ENCODE data around the gene C22orf39.

C22orf39 gene

DNA sequence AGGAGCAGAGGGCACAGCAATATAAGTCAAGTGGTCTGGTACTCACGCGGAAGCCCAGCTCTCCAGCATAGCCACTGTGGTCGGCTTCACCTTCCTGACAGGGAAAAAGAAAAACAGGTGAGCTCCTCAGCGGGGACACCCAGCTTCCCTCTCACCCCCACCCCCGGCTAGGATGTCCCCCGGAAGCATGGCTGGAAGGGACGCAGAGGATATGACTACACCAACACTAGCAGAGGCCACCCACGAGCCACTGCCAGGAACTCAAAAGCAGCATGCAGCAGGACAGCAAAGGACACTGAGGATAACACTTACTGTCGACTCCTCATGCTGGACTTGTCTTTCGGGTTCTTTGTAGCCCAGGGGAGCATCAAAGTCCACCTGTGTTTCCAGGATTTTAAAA lies 9.0 kb upstream of the C22orf39 start:
- DNase-seq (ENCODE audit: low spot score): no peak
- in situ Hi-C loops (cut with MboI; ENCODE audit: low pct_unique_long_range_greater_than_20kb, low sequenced_read_pairs, unreplicated experiment): no loop called here
- TF ChIP-seq, protein P1, sequence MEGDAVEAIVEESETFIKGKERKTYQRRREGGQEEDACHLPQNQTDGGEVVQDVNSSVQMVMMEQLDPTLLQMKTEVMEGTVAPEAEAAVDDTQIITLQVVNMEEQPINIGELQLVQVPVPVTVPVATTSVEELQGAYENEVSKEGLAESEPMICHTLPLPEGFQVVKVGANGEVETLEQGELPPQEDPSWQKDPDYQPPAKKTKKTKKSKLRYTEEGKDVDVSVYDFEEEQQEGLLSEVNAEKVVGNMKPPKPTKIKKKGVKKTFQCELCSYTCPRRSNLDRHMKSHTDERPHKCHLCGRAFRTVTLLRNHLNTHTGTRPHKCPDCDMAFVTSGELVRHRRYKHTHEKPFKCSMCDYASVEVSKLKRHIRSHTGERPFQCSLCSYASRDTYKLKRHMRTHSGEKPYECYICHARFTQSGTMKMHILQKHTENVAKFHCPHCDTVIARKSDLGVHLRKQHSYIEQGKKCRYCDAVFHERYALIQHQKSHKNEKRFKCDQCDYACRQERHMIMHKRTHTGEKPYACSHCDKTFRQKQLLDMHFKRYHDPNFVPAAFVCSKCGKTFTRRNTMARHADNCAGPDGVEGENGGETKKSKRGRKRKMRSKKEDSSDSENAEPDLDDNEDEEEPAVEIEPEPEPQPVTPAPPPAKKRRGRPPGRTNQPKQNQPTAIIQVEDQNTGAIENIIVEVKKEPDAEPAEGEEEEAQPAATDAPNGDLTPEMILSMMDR (IDR thresholded peaks at IDR 0.05; ENCODE audit: extremely low read depth, insufficient read depth, missing control alignments): no peak

DNA sequence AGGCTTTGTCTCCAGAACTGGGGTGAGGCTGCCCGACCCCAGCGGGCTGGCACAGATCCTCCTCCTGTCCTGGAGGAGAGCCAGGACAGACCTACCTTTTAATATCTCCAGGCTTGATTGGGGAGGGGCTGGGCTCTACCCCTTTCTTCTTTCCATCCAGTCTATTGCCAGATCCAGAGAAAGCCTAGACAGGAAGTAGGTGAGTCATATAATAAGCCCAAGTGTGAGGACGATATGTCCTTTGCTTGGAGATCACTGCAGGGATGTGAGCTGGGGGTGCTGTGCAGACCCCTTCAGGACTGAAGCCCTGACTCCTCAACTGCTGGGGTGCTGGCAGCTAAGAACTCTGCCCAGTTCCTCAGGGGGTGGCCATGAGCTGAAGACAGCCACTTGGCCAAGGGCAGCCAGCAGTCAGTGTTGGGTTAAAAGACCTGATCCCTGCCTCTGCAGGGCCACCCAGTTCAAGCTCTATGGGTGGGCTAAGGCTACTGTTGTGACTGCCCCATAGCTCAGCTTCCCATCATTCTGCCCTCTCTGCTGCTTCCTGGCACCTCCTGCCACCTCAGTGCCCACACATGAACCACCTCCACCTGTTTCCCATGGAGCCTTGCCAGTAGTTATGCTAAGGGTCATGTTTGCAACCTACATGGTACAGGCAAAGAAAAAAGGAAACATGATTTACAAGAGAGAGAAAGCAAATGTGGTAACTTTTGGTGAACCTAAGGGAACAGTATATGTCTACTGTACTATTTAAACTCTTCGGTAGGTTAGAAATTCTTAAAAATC lies 8.3 kb upstream of the C22orf39 start:
- DNase-seq (ENCODE audit: low spot score): no peak
- TF ChIP-seq, protein P1 (IDR thresholded peaks at IDR 0.05; ENCODE audit: extremely low read depth, insufficient read depth, missing control alignments): no peak
- in situ Hi-C loops (cut with MboI; ENCODE audit: low pct_unique_long_range_greater_than_20kb, low sequenced_read_pairs, unreplicated experiment): no loop called here

DNA sequence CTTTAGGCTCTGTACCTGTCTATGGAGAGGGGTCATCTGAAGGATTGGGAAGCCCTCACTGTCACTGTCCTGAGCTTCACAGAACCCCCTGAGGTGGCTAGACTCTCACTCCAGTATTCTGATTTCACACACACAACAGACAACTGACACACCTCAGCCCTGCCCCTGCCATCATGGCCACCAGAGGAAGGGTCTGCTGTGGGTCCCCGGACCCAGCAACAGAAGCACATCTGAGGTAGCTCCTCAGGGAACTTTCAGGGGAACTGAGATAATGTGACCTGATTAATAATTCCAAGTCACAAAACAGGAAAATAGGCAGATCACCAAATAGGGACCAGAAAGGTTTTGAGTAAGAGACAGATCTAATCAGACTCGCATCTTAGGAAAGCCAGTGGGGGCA lies 7.5 kb upstream of the C22orf39 start:
- DNase-seq (ENCODE audit: low spot score): no peak
- in situ Hi-C loops (cut with MboI; ENCODE audit: low pct_unique_long_range_greater_than_20kb, low sequenced_read_pairs, unreplicated experiment): no loop called here
- TF ChIP-seq, protein P1 (IDR thresholded peaks at IDR 0.05; ENCODE audit: extremely low read depth, insufficient read depth, missing control alignments): no peak

DNA sequence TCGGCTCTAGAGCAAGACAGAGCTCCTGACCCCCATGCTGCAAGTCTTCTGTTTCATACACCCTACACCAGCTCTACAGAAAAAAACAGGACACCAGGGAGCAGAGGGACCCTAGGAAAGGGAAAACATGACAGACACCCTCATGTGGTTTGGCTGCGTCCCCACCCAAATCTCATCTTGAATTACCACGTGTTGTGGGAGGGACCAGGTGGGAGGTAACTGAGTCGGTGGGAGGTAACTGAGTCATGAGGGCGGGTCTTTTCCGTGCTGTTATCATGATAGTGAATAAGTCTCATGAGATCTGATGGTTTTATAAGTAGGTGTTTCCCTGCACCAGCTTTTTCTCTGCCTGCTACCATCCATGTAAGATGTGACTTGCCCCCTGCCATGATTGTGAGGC lies 6.6 kb upstream of the C22orf39 start:
- in situ Hi-C loops (cut with MboI; ENCODE audit: low pct_unique_long_range_greater_than_20kb, low sequenced_read_pairs, unreplicated experiment): no loop called here
- no peak for DNase-seq (ENCODE audit: low spot score)
- TF ChIP-seq, protein P1 (IDR thresholded peaks at IDR 0.05; ENCODE audit: extremely low read depth, insufficient read depth, missing control alignments): no peak

DNA sequence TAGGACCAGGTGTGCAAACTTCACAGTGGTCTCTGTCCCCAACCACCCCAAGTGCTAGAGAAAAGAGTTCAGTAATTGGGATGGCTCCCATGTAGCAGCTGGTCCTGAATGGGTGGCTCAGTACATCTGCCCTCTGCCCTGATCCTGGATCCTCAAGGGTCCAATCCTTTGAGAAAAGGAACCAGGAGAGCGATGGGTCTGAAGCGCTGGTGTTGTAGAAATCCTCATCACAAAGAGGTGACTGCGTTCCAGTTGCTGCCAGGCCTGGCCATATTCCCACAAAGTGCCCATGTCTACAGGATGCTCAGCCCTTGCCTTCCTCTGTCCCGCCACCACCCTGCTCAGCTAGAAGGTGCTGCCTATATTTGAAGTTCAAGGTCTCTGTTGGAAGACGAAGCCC lies 6.2 kb upstream of the C22orf39 start:
- TF ChIP-seq, protein P1 (IDR thresholded peaks at IDR 0.05; ENCODE audit: extremely low read depth, insufficient read depth, missing control alignments): no peak
- in situ Hi-C loops (cut with MboI; ENCODE audit: low pct_unique_long_range_greater_than_20kb, low sequenced_read_pairs, unreplicated experiment): no loop called here
- DNase-seq (ENCODE audit: low spot score): no peak

DNA sequence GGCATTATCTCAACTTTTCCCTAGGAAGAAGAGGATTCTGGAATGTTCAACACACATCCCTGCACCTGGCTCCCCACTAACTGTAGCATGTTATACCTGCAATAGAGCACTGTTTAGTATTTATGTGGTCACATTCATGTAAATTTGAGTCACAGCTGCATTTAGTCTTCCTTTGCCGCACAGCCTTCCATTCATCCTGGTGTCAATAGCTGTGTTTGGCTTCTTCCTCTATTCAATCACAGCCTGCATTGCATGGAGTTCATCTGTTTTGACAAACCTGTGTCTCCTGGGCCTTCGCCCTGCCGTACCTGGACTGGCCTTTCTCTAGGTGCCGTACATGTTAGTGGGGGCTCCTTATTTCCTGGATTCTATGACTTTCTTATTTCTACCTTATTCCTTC lies 4.1 kb upstream of the C22orf39 start:
- TF ChIP-seq, protein P1 (IDR thresholded peaks at IDR 0.05; ENCODE audit: extremely low read depth, insufficient read depth, missing control alignments): no peak
- DNase-seq (ENCODE audit: low spot score): no peak
- in situ Hi-C loops (cut with MboI; ENCODE audit: low pct_unique_long_range_greater_than_20kb, low sequenced_read_pairs, unreplicated experiment): no loop called here
